Mesothelial cell of epicardium (in vitro differentiated cells): ENCODE data around the gene AKT1S1. TPM values are rescaled to one million over a fixed set of nuclear protein-coding genes. Genes with fewer than 3 reads are reported as not detected.

ENCODE experiments used
- DNase-seq, 2 experiments: peaks; one replicate each; pipeline ENCODE4 v3.0.0; 2021; ENCODE audit warnings: low spot score in 2 of 2; ENCODE audit not compliant: unreplicated experiment in 2 of 2
- H3K27ac Mint-ChIP-seq: 2 replicates; pipeline ENCODE4 v1.8.0; 2021; ENCODE audit warnings: mixed read lengths
- H3K27me3 Mint-ChIP-seq: 2 replicates; pipeline ENCODE4 v1.8.0; 2021; ENCODE audit warnings: low read depth, mixed read lengths
- H3K36me3 Mint-ChIP-seq: 2 replicates; pipeline ENCODE4 v1.8.0; 2021; ENCODE audit warnings: mixed read lengths
- H3K4me1 Mint-ChIP-seq: 2 replicates; pipeline ENCODE4 v1.8.0; 2021; ENCODE audit warnings: mixed read lengths
- H3K4me3 Mint-ChIP-seq: 2 replicates; pipeline ENCODE4 v1.8.0; 2021; ENCODE audit warnings: mild to moderate bottlenecking, moderate library complexity, mixed read lengths
- H3K9me3 Mint-ChIP-seq: 2 replicates; pipeline ENCODE4 v1.8.0; 2021; ENCODE audit warnings: mixed read lengths
- total RNA-seq: library from RNA; stranded (reverse); gene quantifications from 3 replicates; pipeline ENCODE4 v1.2.1, GENCODE V29; 2021
- TF ChIP-seq, protein P1 (sequence below): fragments of 200-600 bp; sonication (generic); IDR thresholded peaks from one replicate; pipeline ENCODE4 v1.5.0; 2021; ENCODE audit warnings: antibody characterized with exemption; ENCODE audit not compliant: unreplicated experiment

AKT1S1 gene
- total RNA-seq, 1 donor from 2014 or later: 41.8 TPM

DNA sequence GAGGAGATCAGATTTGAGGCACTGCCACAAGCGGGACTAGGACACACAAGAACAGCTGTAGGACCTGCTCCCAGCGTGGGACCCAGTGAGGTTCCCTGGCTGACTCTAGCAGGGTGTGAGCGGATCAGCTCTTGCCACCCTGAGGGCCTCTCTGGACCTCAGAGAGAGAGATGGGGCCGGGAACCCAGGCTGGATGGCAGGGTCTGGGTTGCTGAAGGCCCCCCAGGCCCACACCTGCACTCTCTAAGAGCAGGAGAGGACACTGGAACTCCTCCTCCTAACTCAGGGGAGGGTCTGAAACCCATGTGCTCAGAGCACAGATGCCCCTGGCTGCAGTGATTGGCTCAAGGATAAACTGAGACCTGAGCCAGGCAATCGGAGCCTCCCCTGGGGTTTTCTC is 33.0 kb upstream of the AKT1S1 start:
- TF ChIP-seq, protein P1, sequence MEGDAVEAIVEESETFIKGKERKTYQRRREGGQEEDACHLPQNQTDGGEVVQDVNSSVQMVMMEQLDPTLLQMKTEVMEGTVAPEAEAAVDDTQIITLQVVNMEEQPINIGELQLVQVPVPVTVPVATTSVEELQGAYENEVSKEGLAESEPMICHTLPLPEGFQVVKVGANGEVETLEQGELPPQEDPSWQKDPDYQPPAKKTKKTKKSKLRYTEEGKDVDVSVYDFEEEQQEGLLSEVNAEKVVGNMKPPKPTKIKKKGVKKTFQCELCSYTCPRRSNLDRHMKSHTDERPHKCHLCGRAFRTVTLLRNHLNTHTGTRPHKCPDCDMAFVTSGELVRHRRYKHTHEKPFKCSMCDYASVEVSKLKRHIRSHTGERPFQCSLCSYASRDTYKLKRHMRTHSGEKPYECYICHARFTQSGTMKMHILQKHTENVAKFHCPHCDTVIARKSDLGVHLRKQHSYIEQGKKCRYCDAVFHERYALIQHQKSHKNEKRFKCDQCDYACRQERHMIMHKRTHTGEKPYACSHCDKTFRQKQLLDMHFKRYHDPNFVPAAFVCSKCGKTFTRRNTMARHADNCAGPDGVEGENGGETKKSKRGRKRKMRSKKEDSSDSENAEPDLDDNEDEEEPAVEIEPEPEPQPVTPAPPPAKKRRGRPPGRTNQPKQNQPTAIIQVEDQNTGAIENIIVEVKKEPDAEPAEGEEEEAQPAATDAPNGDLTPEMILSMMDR: no peak
- no peak overlapping the region for H3K27ac Mint-ChIP-seq
- no peak overlapping the region for H3K4me3 Mint-ChIP-seq
- H3K4me1 Mint-ChIP-seq: no peaks in the 10 kb centered on the region
- DNase-seq: no peak
- peaks cover 3% of the 10 kb centered on the region for H3K9me3 Mint-ChIP-seq
- H3K27me3 Mint-ChIP-seq: no peaks in the 10 kb centered on the region
- H3K36me3 Mint-ChIP-seq: peaks cover 45% of the 10 kb centered on the region

DNA sequence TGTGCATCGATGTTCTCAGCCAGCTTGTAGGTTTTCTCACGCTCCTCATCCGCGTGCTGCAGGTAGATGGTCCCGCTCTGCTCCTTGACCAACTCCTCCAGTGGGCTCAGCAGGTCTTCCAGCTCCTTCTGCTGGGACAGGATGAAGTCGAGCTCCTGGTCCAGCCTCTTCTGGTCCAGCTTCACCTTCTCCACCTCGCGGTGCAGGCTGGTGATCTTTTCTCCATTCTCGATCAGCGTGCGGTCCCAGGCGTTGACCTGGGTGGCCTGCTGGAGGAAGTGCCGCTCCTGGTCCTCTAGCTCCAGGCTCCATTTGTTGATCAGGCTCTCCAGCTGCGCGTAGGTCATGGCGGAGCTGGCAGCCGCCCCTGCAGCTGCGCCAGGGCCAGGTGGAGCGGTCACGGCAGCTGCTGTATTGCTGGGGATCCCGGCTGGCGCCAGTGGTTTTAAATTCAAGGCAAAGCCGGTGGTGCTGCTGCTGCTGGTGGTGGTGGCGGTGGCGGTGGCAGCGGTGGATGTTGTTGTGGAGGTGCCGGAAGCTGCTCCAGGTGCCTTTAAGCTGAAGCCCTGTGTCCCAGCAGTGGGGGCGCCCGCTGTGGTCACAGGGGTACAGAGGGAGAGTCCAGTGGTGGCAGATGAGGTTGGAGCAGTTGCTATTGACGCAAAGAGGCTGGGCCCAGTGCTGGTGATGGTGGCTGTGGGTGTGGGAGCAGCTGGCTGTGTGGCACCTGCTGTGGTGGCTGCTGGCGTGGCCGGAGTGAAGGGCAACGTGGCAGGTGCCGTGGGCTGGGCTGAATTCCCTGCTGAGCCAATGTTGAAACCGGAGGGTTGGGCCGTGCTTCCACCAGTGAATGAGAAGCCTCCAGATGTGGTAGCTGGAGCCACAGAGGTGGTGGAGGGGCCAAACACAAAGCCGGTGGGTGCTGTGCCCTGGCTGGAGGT is 31.6 kb upstream of the AKT1S1 start:
- Mint-ChIP-seq H3K36me3 (peaks cover 37% of the 10 kb centered on the region), H3K9me3 (no peaks in the 10 kb centered on the region), H3K4me3 (no peak overlapping the region), H3K27ac (no peak overlapping the region), H3K4me1 (no peaks in the 10 kb centered on the region), H3K27me3 (no peaks in the 10 kb centered on the region)
- no peak for DNase-seq
- TF ChIP-seq, protein P1: no peak

DNA sequence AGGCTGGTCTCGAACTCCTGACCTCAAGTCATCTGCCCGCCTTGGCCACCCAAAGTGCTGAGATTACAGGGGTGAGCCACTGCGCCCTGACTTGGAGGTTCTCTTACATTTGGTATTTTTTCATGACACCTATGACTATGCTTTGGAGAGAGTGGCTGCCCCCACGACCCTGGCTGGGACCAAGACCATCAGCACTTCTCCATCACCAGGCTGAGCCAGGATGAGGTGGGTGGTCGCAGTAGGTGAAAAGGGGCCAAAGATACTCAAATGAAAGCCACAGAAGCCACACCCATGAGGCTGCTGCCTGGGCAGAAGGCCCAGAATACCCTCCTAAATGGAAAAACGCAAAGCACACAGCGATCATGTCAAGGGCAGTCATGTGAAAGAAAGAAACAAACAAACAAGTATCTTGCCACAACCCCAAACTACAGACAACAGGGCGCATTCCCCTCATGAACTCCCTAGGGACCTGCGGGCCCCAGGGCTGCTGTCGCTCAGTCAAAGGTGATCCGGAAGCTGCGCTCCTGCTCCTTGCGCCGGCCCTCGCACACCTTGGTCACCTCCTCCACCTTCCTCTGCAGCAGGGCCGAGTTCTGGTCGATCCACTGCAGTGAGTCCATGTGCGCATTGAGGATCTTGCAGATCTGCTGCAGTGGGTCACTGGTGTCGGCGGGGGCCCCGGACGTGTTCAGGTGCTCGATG is 30.7 kb upstream of the AKT1S1 start:
- Mint-ChIP-seq H3K4me3 (no peak overlapping the region), H3K9me3 (no peaks in the 10 kb centered on the region), H3K27me3 (no peaks in the 10 kb centered on the region), H3K36me3 (peaks cover 28% of the 10 kb centered on the region), H3K4me1 (no peaks in the 10 kb centered on the region), H3K27ac (no peak overlapping the region)
- no peak for DNase-seq
- TF ChIP-seq, protein P1: no peak

DNA sequence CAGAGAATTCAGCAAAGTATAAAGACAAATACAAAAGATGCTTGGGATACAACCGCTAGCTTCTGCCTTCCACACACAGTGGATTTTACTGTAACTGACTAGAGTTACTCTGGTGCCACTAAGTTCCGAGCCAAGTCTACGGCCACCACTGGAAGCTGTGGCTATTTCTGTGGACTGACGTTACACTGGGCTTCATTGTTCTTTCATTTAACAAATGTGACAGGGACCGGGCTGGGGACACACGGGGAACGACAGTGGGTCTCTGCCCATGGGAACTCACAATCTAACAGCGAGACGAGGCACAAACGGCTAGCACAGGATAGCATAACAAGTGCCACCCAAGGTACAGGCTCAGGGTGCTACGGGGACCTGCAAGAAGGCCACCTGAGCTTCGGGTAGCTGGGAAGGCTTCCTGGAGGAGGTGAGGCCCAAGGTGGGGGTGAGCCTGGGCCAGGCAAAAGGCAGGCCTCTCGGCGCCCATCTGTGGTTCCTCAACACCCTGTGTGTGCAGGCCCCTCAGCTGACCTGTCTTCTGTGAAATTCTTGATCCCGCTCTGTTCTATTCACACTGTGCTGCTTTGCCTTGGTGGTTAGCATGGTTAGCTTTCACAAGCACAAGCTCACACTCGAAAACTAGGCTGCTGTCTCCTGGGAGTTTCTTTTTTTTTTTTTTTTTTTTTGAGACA is 29.9 kb upstream of the AKT1S1 start:
- Mint-ChIP-seq H3K27ac (no peak overlapping the region), H3K4me1 (no peaks in the 10 kb centered on the region), H3K4me3 (no peak overlapping the region), H3K36me3 (peaks cover 25% of the 10 kb centered on the region), H3K27me3 (no peaks in the 10 kb centered on the region), H3K9me3 (no peaks in the 10 kb centered on the region)
- DNase-seq: no peak
- TF ChIP-seq, protein P1: no peak

DNA sequence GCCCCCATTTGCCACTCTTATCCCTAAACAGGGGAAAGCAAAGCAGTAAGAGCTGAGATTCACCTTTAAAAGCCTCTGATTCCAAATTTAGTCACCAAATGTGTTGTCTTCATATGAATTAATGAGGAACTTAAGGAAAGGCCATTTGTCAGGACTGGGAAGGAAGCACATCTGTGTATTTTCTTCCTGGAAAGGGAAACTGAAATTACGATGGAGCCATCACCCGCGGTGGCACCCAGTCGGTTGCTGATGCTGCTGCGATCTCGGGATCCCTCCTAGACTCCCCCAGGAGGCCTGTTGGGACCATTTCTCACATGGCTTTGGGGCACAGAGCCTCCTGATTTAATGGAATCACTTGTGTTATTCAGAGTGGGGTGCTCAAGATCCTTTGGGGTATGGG is 27.0 kb upstream of the AKT1S1 start:
- peaks cover 16% of the 10 kb centered on the region for H3K36me3 Mint-ChIP-seq
- no peak overlapping the region for H3K27ac Mint-ChIP-seq
- no peaks in the 10 kb centered on the region for H3K9me3 Mint-ChIP-seq
- TF ChIP-seq, protein P1: no peak
- no peak overlapping the region for H3K4me3 Mint-ChIP-seq
- H3K27me3 Mint-ChIP-seq: no peaks in the 10 kb centered on the region
- H3K4me1 Mint-ChIP-seq: no peaks in the 10 kb centered on the region
- no peak for DNase-seq
